ENCODE data around the gene RPTOR.

Gene RPTOR

GRCh38 chr17:80892019-80892855 is 347.6 kb downstream of the RPTOR start:
- Mint-ChIP-seq H3K36me3 (ENCODE audit: low read depth) (peaks cover 59% of the 10 kb centered on the region), H3K4me3 (peak overlapping the region; percentile 78), H3K4me1 (peaks cover 78% of the 10 kb centered on the region), H3K27ac (peak overlapping the region; percentile 99), H3K27me3 (no peaks in the 10 kb centered on the region), H3K9me3 (no peaks in the 10 kb centered on the region)
- DNase-seq, result peak; percentile 90
- peak; percentile 82 for ATAC-seq

GRCh38 chr17:80892900-80893603 is 348.4 kb downstream of the RPTOR start:
- ATAC-seq (peak; percentile 29), DNase-seq (peak; percentile 47)
- H3K4me1 Mint-ChIP-seq, result peaks cover 86% of the 10 kb centered on the region
- H3K36me3 Mint-ChIP-seq (ENCODE audit: low read depth), result peaks cover 62% of the 10 kb centered on the region
- no peaks in the 10 kb centered on the region for H3K27me3 Mint-ChIP-seq
- H3K9me3 Mint-ChIP-seq, result no peaks in the 10 kb centered on the region
- H3K4me3 Mint-ChIP-seq, result peak overlapping the region; percentile 78
- peak overlapping the region; percentile 99 for H3K27ac Mint-ChIP-seq

- H3K27ac Mint-ChIP-seq, result peak overlapping the region; percentile 99
- H3K27me3 Mint-ChIP-seq, result no peaks in the 10 kb centered on the region
- peak overlapping the region; percentile 78 for H3K4me3 Mint-ChIP-seq
- DNase-seq, result no peak
- peaks cover 63% of the 10 kb centered on the region for H3K36me3 Mint-ChIP-seq (ENCODE audit: low read depth)
- no peaks in the 10 kb centered on the region for H3K9me3 Mint-ChIP-seq
- peaks cover 88% of the 10 kb centered on the region for H3K4me1 Mint-ChIP-seq
- no peak for ATAC-seq
Observed at GRCh38 chr17:80893604-80894438, 349.2 kb downstream of the RPTOR start.

- peaks cover 87% of the 10 kb centered on the region for H3K4me1 Mint-ChIP-seq
Observed at GRCh38 chr17:80894439-80894721, 349.7 kb downstream of the RPTOR start.

GRCh38 chr17:80894726-80895125 is 350.1 kb downstream of the RPTOR start:
- H3K4me3 Mint-ChIP-seq, result peak overlapping the region; percentile 78
- H3K4me1 Mint-ChIP-seq, result peaks cover 88% of the 10 kb centered on the region
- ATAC-seq, result no peak

More at GRCh38 chr17:80894439-80894721, 349.7 kb downstream of the RPTOR start:
- Mint-ChIP-seq H3K27me3 (no peaks in the 10 kb centered on the region), H3K4me3 (peak overlapping the region; percentile 78), H3K36me3 (ENCODE audit: low read depth) (peaks cover 62% of the 10 kb centered on the region), H3K9me3 (no peaks in the 10 kb centered on the region), H3K27ac (peak overlapping the region; percentile 99)
- DNase-seq (no peak), ATAC-seq (no peak)

GRCh38 chr17:80895366-80895765 is 350.7 kb downstream of the RPTOR start:
- Mint-ChIP-seq H3K36me3 (ENCODE audit: low read depth) (peaks cover 61% of the 10 kb centered on the region), H3K4me3 (peak overlapping the region; percentile 78), H3K4me1 (peaks cover 88% of the 10 kb centered on the region), H3K27ac (peak overlapping the region; percentile 99), H3K27me3 (no peaks in the 10 kb centered on the region), H3K9me3 (no peaks in the 10 kb centered on the region)
- DNase-seq (no peak), ATAC-seq (no peak)

More at GRCh38 chr17:80894726-80895125, 350.1 kb downstream of the RPTOR start:
- no peak for DNase-seq
- Mint-ChIP-seq H3K9me3 (no peaks in the 10 kb centered on the region), H3K27me3 (no peaks in the 10 kb centered on the region), H3K27ac (peak overlapping the region; percentile 99), H3K36me3 (ENCODE audit: low read depth) (peaks cover 64% of the 10 kb centered on the region)

- no peaks in the 10 kb centered on the region for H3K9me3 Mint-ChIP-seq
- DNase-seq, result no peak
- H3K36me3 Mint-ChIP-seq (ENCODE audit: low read depth), result peaks cover 54% of the 10 kb centered on the region
- H3K4me1 Mint-ChIP-seq, result peaks cover 73% of the 10 kb centered on the region
- H3K27ac Mint-ChIP-seq, result no peak overlapping the region
- no peaks in the 10 kb centered on the region for H3K27me3 Mint-ChIP-seq
- ATAC-seq, result no peak
- H3K4me3 Mint-ChIP-seq, result no peak overlapping the region
Observed at GRCh38 chr17:80898716-80899115, 354.1 kb downstream of the RPTOR start.

- H3K36me3 Mint-ChIP-seq (ENCODE audit: low read depth), result peaks cover 50% of the 10 kb centered on the region
- no peak overlapping the region for H3K4me3 Mint-ChIP-seq
- ATAC-seq (peak; percentile 60), DNase-seq (peak; percentile 86)
- H3K27ac Mint-ChIP-seq, result peak overlapping the region; percentile 54
- H3K9me3 Mint-ChIP-seq, result no peaks in the 10 kb centered on the region
- H3K27me3 Mint-ChIP-seq, result no peaks in the 10 kb centered on the region
- H3K4me1 Mint-ChIP-seq, result peaks cover 66% of the 10 kb centered on the region
Observed at GRCh38 chr17:80899402-80900268, 355.0 kb downstream of the RPTOR start.

GRCh38 chr17:80901319-80901718 is 356.7 kb downstream of the RPTOR start:
- no peak overlapping the region for H3K4me3 Mint-ChIP-seq
- peak overlapping the region; percentile 80 for H3K27ac Mint-ChIP-seq
- peaks cover 53% of the 10 kb centered on the region for H3K4me1 Mint-ChIP-seq
- H3K9me3 Mint-ChIP-seq, result no peaks in the 10 kb centered on the region
- H3K36me3 Mint-ChIP-seq (ENCODE audit: low read depth), result peaks cover 37% of the 10 kb centered on the region
- ATAC-seq (peak; percentile 47), DNase-seq (no peak)
- H3K27me3 Mint-ChIP-seq, result no peaks in the 10 kb centered on the region

- no peak for DNase-seq
- H3K27ac Mint-ChIP-seq, result peak overlapping the region; percentile 80
- H3K9me3 Mint-ChIP-seq, result no peaks in the 10 kb centered on the region
- H3K27me3 Mint-ChIP-seq, result no peaks in the 10 kb centered on the region
- no peak overlapping the region for H3K4me3 Mint-ChIP-seq
- peaks cover 42% of the 10 kb centered on the region for H3K4me1 Mint-ChIP-seq
- ATAC-seq, result no peak
- H3K36me3 Mint-ChIP-seq (ENCODE audit: low read depth), result peaks cover 28% of the 10 kb centered on the region
Observed at GRCh38 chr17:80902197-80902962, 357.7 kb downstream of the RPTOR start.

- no peak overlapping the region for H3K27ac Mint-ChIP-seq
- peaks cover 35% of the 10 kb centered on the region for H3K4me1 Mint-ChIP-seq
- ATAC-seq (no peak), DNase-seq (no peak)
- H3K4me3 Mint-ChIP-seq, result no peak overlapping the region
- peaks cover 26% of the 10 kb centered on the region for H3K36me3 Mint-ChIP-seq (ENCODE audit: low read depth)
- no peaks in the 10 kb centered on the region for H3K9me3 Mint-ChIP-seq
- H3K27me3 Mint-ChIP-seq, result no peaks in the 10 kb centered on the region
Observed at GRCh38 chr17:80902963-80903611, 358.4 kb downstream of the RPTOR start.

GRCh38 chr17:80904036-80904753 is 359.6 kb downstream of the RPTOR start:
- ATAC-seq (no peak), DNase-seq (no peak)
- no peak overlapping the region for H3K27ac Mint-ChIP-seq
- H3K4me3 Mint-ChIP-seq, result no peak overlapping the region
- H3K27me3 Mint-ChIP-seq, result no peaks in the 10 kb centered on the region
- H3K9me3 Mint-ChIP-seq, result no peaks in the 10 kb centered on the region
- H3K4me1 Mint-ChIP-seq, result peaks cover 28% of the 10 kb centered on the region
- peaks cover 22% of the 10 kb centered on the region for H3K36me3 Mint-ChIP-seq (ENCODE audit: low read depth)
